K562 (cell line): Measurements from ENCODE around the gene SH2B2.

ENCODE experiments used
- EZH2 ChIP-seq: IDR thresholded peaks from 2 replicates; pipeline ENCODE4 v1.6.1; 2012; ENCODE audit warnings: low read depth, mild to moderate bottlenecking, inconsistent platforms, low read length, borderline replicate concordance
- NONO ChIP-seq, 2 experiments: fragments of 200-400 bp in 1 of 2; fragments of 450-650 bp in 1 of 2; formaldehyde crosslinking in 1 of 2; IDR thresholded peaks; 2 replicates each; pipeline ENCODE4 v1.6.1; 2017; ENCODE audit warnings: low read depth in 2 of 2, mild to moderate bottlenecking in 2 of 2, moderate library complexity in 2 of 2, low read length in 1 of 2
- TF ChIP-seq, protein P1 (sequence below): sonication (generic); formaldehyde crosslinking; IDR thresholded peaks from 2 replicates; pipeline ENCODE4 v1.8.0; 2023; ENCODE audit warnings: missing genetic modification reagents, mild to moderate bottlenecking, borderline replicate concordance

DNA sequence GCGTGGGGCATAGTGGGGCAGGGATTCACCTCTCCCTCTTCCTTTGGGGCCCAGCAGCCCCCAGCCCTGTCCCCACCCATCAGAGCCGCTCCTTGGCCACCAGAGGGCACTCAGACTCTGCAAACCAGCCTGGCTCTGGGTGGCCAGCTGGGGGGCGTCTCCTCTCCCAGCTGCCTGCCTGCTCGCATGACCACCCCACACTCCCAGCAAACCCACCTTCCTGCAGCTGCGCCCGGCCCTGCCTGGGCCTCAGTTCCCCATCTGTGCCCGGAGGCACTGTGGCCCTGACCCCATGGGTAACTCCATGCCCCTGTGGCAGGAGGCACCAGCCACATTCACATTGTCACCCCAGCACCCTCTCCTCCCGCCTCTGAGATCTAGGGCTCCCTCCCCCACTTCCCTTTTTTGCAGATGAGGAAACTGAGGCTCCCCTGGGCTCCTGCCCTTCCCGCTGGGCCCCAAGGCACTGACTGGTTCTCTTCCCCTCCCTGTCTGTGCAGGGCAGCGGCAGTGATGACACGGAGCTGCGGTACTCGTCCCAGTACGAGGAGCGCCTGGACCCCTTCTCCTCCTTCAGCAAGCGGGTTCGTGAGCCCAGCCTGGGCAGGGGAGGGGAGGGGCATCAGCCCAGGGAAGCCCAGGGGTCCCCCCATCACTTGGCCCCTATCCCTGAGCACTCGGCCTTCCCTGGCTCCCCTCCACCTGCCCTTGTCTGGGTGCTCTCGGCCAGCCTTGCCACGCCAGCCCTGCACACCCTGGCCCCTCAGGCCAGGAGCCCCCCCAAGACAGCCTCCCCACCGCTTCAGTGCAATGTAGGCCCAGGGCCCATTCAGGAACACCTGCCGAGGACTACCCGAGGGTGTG is 6.9 kb upstream of the SH2B2 start:
- TF ChIP-seq, protein P1, sequence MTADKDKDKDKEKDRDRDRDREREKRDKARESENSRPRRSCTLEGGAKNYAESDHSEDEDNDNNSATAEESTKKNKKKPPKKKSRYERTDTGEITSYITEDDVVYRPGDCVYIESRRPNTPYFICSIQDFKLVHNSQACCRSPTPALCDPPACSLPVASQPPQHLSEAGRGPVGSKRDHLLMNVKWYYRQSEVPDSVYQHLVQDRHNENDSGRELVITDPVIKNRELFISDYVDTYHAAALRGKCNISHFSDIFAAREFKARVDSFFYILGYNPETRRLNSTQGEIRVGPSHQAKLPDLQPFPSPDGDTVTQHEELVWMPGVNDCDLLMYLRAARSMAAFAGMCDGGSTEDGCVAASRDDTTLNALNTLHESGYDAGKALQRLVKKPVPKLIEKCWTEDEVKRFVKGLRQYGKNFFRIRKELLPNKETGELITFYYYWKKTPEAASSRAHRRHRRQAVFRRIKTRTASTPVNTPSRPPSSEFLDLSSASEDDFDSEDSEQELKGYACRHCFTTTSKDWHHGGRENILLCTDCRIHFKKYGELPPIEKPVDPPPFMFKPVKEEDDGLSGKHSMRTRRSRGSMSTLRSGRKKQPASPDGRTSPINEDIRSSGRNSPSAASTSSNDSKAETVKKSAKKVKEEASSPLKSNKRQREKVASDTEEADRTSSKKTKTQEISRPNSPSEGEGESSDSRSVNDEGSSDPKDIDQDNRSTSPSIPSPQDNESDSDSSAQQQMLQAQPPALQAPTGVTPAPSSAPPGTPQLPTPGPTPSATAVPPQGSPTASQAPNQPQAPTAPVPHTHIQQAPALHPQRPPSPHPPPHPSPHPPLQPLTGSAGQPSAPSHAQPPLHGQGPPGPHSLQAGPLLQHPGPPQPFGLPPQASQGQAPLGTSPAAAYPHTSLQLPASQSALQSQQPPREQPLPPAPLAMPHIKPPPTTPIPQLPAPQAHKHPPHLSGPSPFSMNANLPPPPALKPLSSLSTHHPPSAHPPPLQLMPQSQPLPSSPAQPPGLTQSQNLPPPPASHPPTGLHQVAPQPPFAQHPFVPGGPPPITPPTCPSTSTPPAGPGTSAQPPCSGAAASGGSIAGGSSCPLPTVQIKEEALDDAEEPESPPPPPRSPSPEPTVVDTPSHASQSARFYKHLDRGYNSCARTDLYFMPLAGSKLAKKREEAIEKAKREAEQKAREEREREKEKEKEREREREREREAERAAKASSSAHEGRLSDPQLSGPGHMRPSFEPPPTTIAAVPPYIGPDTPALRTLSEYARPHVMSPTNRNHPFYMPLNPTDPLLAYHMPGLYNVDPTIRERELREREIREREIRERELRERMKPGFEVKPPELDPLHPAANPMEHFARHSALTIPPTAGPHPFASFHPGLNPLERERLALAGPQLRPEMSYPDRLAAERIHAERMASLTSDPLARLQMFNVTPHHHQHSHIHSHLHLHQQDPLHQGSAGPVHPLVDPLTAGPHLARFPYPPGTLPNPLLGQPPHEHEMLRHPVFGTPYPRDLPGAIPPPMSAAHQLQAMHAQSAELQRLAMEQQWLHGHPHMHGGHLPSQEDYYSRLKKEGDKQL (CRISPR knock-in tag): no peak
- TF ChIP-seq NONO (IDR thresholded peaks at IDR 0.05; ENCODE audit: low read depth in 2 of 2, low read length in 1 of 2): no peak
- no peak for TF ChIP-seq EZH2
